PC-3 (cell line): ENCODE results near the gene C5.

Source experiments
- CTCF ChIP-seq: fragments of 300-600 bp; sonication (generic); conservative IDR thresholded peaks from 2 replicates; pipeline ENCODE4 v1.5.1; 2017; ENCODE audit warnings: antibody characterized with exemption, low read depth, mild to moderate bottlenecking, low read length
- EZH2 ChIP-seq: fragments of 300-600 bp; sonication (generic); IDR thresholded peaks from one replicate; pipeline ENCODE4 v1.6.1; 2017; ENCODE audit warnings: antibody characterized with exemption, mild to moderate bottlenecking, low read length; ENCODE audit not compliant: unreplicated experiment
- EZH2phosphoT487 ChIP-seq: fragments of 300-600 bp; sonication (generic); IDR thresholded peaks from 2 replicates; pipeline ENCODE4 v1.6.1; 2018; ENCODE audit warnings: mild to moderate bottlenecking, antibody characterized with exemption, low read length, borderline replicate concordance

- TF ChIP-seq CTCF (no peak), EZH2phosphoT487 (no peak), EZH2 (no peak)
Observed at GRCh38 chr9:120960001-120960400, 90.1 kb downstream of the C5 start.
